ENCODE results near the gene MAML2.

- TF ChIP-seq CTCF (IDR thresholded peaks at IDR 0.05), result no peak
- no peak for TF ChIP-seq POLR2AphosphoS5 (IDR thresholded peaks at IDR 0.05; ENCODE audit: low read depth, low read length)
- no peak for TF ChIP-seq REST (IDR thresholded peaks at IDR 0.05; ENCODE audit: insufficient read depth in 1 of 2, low read depth in 2 of 2, low read length in 1 of 2)
- TF ChIP-seq TCF7L2 (IDR thresholded peaks at IDR 0.05; ENCODE audit: low read depth, low read length), result no peak
- no peak for TF ChIP-seq SIN3A (IDR thresholded peaks at IDR 0.05; ENCODE audit: borderline replicate concordance, insufficient read depth, low read depth, low read length)
Observed at GRCh38 chr11:96339706-96340554, 3.1 kb downstream of the MAML2 start.

Data from Panc1 (cell line).